ENCODE results near the gene PRPS1.
A peak's percentile ranks its signal among the peaks of the same experiment; 100 is the strongest.
"Not testable (repeated sequence)": the region's sequence is repeated elsewhere in the genome, so short reads cannot be mapped to it uniquely, and the experiment has no call there.

Gene PRPS1

GRCh38 chrX:107627838-107628661, at the start of gene PRPS1:
PRPS1 (plus strand) TSS chrX:107628510; CDS start chrX:107628629, 119 bp downstream.
- peak; percentile 84 for DNase-seq (ENCODE audit: low read depth in 2 of 2)

GRCh38 chrX:107579956-107580355, 48.4 kb upstream of the PRPS1 start:
- no peak for DNase-seq (ENCODE audit: low read depth in 2 of 2)

GRCh38 chrX:107581923-107582322, 46.4 kb upstream of the PRPS1 start:
- no peak for DNase-seq (ENCODE audit: low read depth in 2 of 2)

- no peak for DNase-seq (ENCODE audit: low read depth in 2 of 2)
Observed at GRCh38 chrX:107589243-107589642, 39.1 kb upstream of the PRPS1 start.

GRCh38 chrX:107596651-107597050, 31.7 kb upstream of the PRPS1 start:
- DNase-seq (ENCODE audit: low read depth in 2 of 2) = no peak

- DNase-seq (ENCODE audit: low read depth in 2 of 2) = no peak
Observed at GRCh38 chrX:107597264-107597663, 31.0 kb upstream of the PRPS1 start.

- DNase-seq (ENCODE audit: low read depth in 2 of 2) = no peak
Observed at GRCh38 chrX:107597791-107598190, 30.5 kb upstream of the PRPS1 start.

- DNase-seq (ENCODE audit: low read depth in 2 of 2) = no peak
Observed at GRCh38 chrX:107599450-107599861, 28.9 kb upstream of the PRPS1 start.

- DNase-seq (ENCODE audit: low read depth in 2 of 2) = no peak
Observed at GRCh38 chrX:107600366-107600765, 27.9 kb upstream of the PRPS1 start.

- no peak for DNase-seq (ENCODE audit: low read depth in 2 of 2)
Observed at GRCh38 chrX:107601326-107601725, 27.0 kb upstream of the PRPS1 start.

GRCh38 chrX:107601759-107602158, 26.6 kb upstream of the PRPS1 start:
- DNase-seq (ENCODE audit: low read depth in 2 of 2) = no peak

- no peak for DNase-seq (ENCODE audit: low read depth in 2 of 2)
Observed at GRCh38 chrX:107602694-107603239, 25.5 kb upstream of the PRPS1 start.

GRCh38 chrX:107603429-107604159, 24.7 kb upstream of the PRPS1 start:
- DNase-seq (ENCODE audit: low read depth in 2 of 2) = no peak

GRCh38 chrX:107609061-107609460, 19.2 kb upstream of the PRPS1 start:
- DNase-seq (ENCODE audit: low read depth in 2 of 2) = not testable (repeated sequence)

GRCh38 chrX:107610667-107611066, 17.6 kb upstream of the PRPS1 start:
- no peak for DNase-seq (ENCODE audit: low read depth in 2 of 2)

- DNase-seq (ENCODE audit: low read depth in 2 of 2) = no peak
Observed at GRCh38 chrX:107619885-107620322, 8.4 kb upstream of the PRPS1 start.

GRCh38 chrX:107624893-107625292, 3.4 kb upstream of the PRPS1 start:
- DNase-seq (ENCODE audit: low read depth in 2 of 2) = no peak

- no peak for DNase-seq (ENCODE audit: low read depth in 2 of 2)
Observed at GRCh38 chrX:107625739-107626138, 2.6 kb upstream of the PRPS1 start.

- no peak for DNase-seq (ENCODE audit: low read depth in 2 of 2)
Observed at GRCh38 chrX:107626481-107626880, 1.8 kb upstream of the PRPS1 start.

GRCh38 chrX:107626916-107627315, 1.4 kb upstream of the PRPS1 start:
- no peak for DNase-seq (ENCODE audit: low read depth in 2 of 2)

- peak; percentile 9 to 12 for DNase-seq (ENCODE audit: low read depth in 2 of 2)
Observed at GRCh38 chrX:107628662-107629539, 591 bp downstream of the PRPS1 start.

GRCh38 chrX:107629540-107629909, 1.2 kb downstream of the PRPS1 start:
- DNase-seq (ENCODE audit: low read depth in 2 of 2) = no peak

All from stimulated activated CD8-positive, alpha-beta memory T cell treated with anti-CD3 and anti-CD28 coated beads, Interleukin-7, amount 100 ng/mL, for 4 hours (primary cell).